Karpas-422 (cell line): ENCODE measurements around the gene CRK. TPM values are rescaled to one million over a fixed set of nuclear protein-coding genes. Genes with fewer than 3 reads are reported as not detected.
A peak's percentile ranks its signal among the peaks of the same experiment; 100 is the strongest.
"Not testable (repeated sequence)": the region's sequence is repeated elsewhere in the genome, so short reads cannot be mapped to it uniquely, and the experiment has no call there.

Experiments used
- DNase-seq: peaks from one replicate; pipeline ENCODE4 v3.0.0-alpha.2; 2015
- H2AFZ ChIP-seq: fragments of 200-600 bp; sonication (generic); 2 replicates; pipeline ENCODE4 v1.6.1; 2014; ENCODE audit warnings: antibody characterized with exemption, low read length, mixed read lengths
- H3K27ac ChIP-seq: fragments of 200-600 bp; sonication (generic); 2 replicates; pipeline ENCODE4 v1.5.1; 2014; ENCODE audit warnings: mild to moderate bottlenecking, low read length, moderate library complexity
- H3K27me3 ChIP-seq: fragments of 200-600 bp; sonication (generic); 2 replicates; pipeline ENCODE4 v1.6.1; 2014; ENCODE audit warnings: low read length, mixed read lengths
- H3K36me3 ChIP-seq: fragments of 200-600 bp; sonication (generic); 2 replicates; pipeline ENCODE4 v1.6.1; 2014; ENCODE audit warnings: low read length, mixed read lengths; ENCODE audit not compliant: insufficient read depth
- H3K4me1 ChIP-seq: fragments of 200-600 bp; sonication (generic); 2 replicates; pipeline ENCODE4 v1.6.1; 2014; ENCODE audit warnings: mild to moderate bottlenecking, low read length, mixed read lengths
- H3K4me2 ChIP-seq: fragments of 200-600 bp; sonication (generic); 2 replicates; pipeline ENCODE4 v1.6.1; 2014; ENCODE audit warnings: low read length, low read depth, mild to moderate bottlenecking; ENCODE audit not compliant: poor library complexity, severe bottlenecking
- H3K4me3 ChIP-seq: fragments of 200-600 bp; sonication (generic); 2 replicates; pipeline ENCODE4 v1.5.1; 2014; ENCODE audit warnings: mild to moderate bottlenecking, antibody characterized with exemption, low read length, mixed read lengths
- H3K79me2 ChIP-seq: fragments of 200-600 bp; sonication (generic); 2 replicates; pipeline ENCODE4 v1.6.1; 2014; ENCODE audit warnings: mild to moderate bottlenecking, low read length, mixed read lengths
- H3K9ac ChIP-seq: fragments of 200-600 bp; sonication (generic); 2 replicates; pipeline ENCODE4 v1.6.0; 2014; ENCODE audit warnings: low read length
- H3K9me2 ChIP-seq: fragments of 200-600 bp; sonication (generic), shearing (Covaris generic); replicated peaks from 2 replicates; pipeline ENCODE4 v1.6.0; 2014; ENCODE audit warnings: mild to moderate bottlenecking, low read length, moderate library complexity; ENCODE audit not compliant: insufficient read depth
- H3K9me3 ChIP-seq: fragments of 300-700, 200-600 bp; sonication (generic); 2 replicates; pipeline ENCODE4 v1.6.1; 2014; ENCODE audit warnings: low read length, mixed read lengths
- H4K20me1 ChIP-seq: fragments of 200-600 bp; sonication (generic); 2 replicates; pipeline ENCODE4 v1.6.1; 2014; ENCODE audit warnings: mild to moderate bottlenecking, antibody characterized with exemption, low read length, low read depth; ENCODE audit not compliant: insufficient read depth
- total RNA-seq: library from RNA; depleted of rRNA; stranded (reverse); fragments of >200 nt; shearing (Covaris generic); gene quantifications from 2 replicates; pipeline ENCODE4 v1.2.3, GENCODE V29; 2014; ENCODE audit warnings: low replicate concordance

CRK gene
- total RNA-seq, 1 experiment from 2014 or later = 14.1 TPM

- H2AFZ ChIP-seq, H3K4me1 ChIP-seq: not testable (repeated sequence)
Observed at GRCh38 chr17:1450261-1450660, 5.8 kb downstream of the CRK start.

GRCh38 chr17:1449412-1449967 is 6.5 kb downstream of the CRK start:
- Histone ChIP-seq H4K20me1 (peaks cover 17% of the 10 kb centered on the region; the same call in 1 of the 2 replicates), H3K27ac (no peak overlapping the region), H2AFZ (no peak overlapping the region), H3K4me1 (peaks cover 3% of the 10 kb centered on the region), H3K9ac (no peak overlapping the region), H3K9me2 (no peaks in the 10 kb centered on the region), H3K27me3 (no peaks in the 10 kb centered on the region), H3K79me2 (peaks cover 98% of the 10 kb centered on the region), H3K36me3 (peaks cover 12% of the 10 kb centered on the region; the same call in 1 of the 2 replicates), H3K4me3 (no peak overlapping the region), H3K4me2 (no peak overlapping the region), H3K9me3 (no peaks in the 10 kb centered on the region)
- no peak for DNase-seq

More at GRCh38 chr17:1450261-1450660, 5.8 kb downstream of the CRK start:
- H3K9me3 ChIP-seq, H3K27ac ChIP-seq, H3K9me2 ChIP-seq, H3K9ac ChIP-seq, DNase-seq, H3K27me3 ChIP-seq, H3K4me2 ChIP-seq, H3K4me3 ChIP-seq: not testable (repeated sequence)
- Histone ChIP-seq H3K36me3 (peaks cover 11% of the 10 kb centered on the region; the same call in 1 of the 2 replicates), H3K79me2 (peaks cover 100% of the 10 kb centered on the region), H4K20me1 (peaks cover 23% of the 10 kb centered on the region; the same call in 1 of the 2 replicates)

- Histone ChIP-seq H4K20me1 (peaks cover 15% of the 10 kb centered on the region; the same call in 1 of the 2 replicates), H3K79me2 (peaks cover 92% of the 10 kb centered on the region), H2AFZ (no peak overlapping the region), H3K9me2 (no peaks in the 10 kb centered on the region), H3K4me1 (no peaks in the 10 kb centered on the region), H3K27me3 (no peaks in the 10 kb centered on the region), H3K36me3 (0 out of 2 replicates have a peak, but pooled peaks cover 5% of the 10 kb centered on the region), H3K27ac (no peak overlapping the region), H3K4me3 (no peak overlapping the region), H3K4me2 (no peak overlapping the region), H3K9ac (no peak overlapping the region), H3K9me3 (no peaks in the 10 kb centered on the region)
- peak; percentile 28 for DNase-seq
Observed at GRCh38 chr17:1447052-1447451, 9.0 kb downstream of the CRK start.

GRCh38 chr17:1446201-1446600 is 9.8 kb downstream of the CRK start:
- Histone ChIP-seq H3K9me2 (no peaks in the 10 kb centered on the region), H3K9me3 (no peaks in the 10 kb centered on the region), H3K4me2 (no peak overlapping the region), H3K27me3 (no peaks in the 10 kb centered on the region), H4K20me1 (peaks cover 15% of the 10 kb centered on the region; the same call in 1 of the 2 replicates), H3K36me3 (0 out of 2 replicates have a peak, but pooled peaks cover 3% of the 10 kb centered on the region), H3K79me2 (peaks cover 90% of the 10 kb centered on the region), H3K9ac (no peak overlapping the region), H3K4me1 (no peaks in the 10 kb centered on the region), H2AFZ (no peak overlapping the region), H3K4me3 (no peak overlapping the region), H3K27ac (no peak overlapping the region)
- no peak for DNase-seq

GRCh38 chr17:1445695-1446094 is 10.3 kb downstream of the CRK start:
- not testable (repeated sequence) for H3K4me2 ChIP-seq, H3K9me3 ChIP-seq, H3K4me3 ChIP-seq, H3K36me3 ChIP-seq, H3K27ac ChIP-seq, H3K27me3 ChIP-seq, H3K9ac ChIP-seq, DNase-seq, H3K9me2 ChIP-seq, H3K4me1 ChIP-seq, H2AFZ ChIP-seq
- H3K79me2 ChIP-seq = peaks cover 90% of the 10 kb centered on the region
- H4K20me1 ChIP-seq = peaks cover 15% of the 10 kb centered on the region; the same call in 1 of the 2 replicates

GRCh38 chr17:1442721-1443120 is 13.3 kb downstream of the CRK start:
- not testable (repeated sequence) for H3K4me2 ChIP-seq, H3K27ac ChIP-seq, H3K9ac ChIP-seq, H3K4me1 ChIP-seq, H3K36me3 ChIP-seq, DNase-seq, H2AFZ ChIP-seq, H3K9me3 ChIP-seq, H3K9me2 ChIP-seq, H3K4me3 ChIP-seq, H3K27me3 ChIP-seq
- H4K20me1 ChIP-seq = peaks cover 13% of the 10 kb centered on the region; the same call in 1 of the 2 replicates
- peaks cover 87% of the 10 kb centered on the region for H3K79me2 ChIP-seq

GRCh38 chr17:1442187-1442586 is 13.8 kb downstream of the CRK start:
- Histone ChIP-seq H3K36me3 (0 out of 2 replicates have a peak, but pooled peaks cover 5% of the 10 kb centered on the region), H3K9ac (no peak overlapping the region), H3K4me1 (no peaks in the 10 kb centered on the region), H3K9me3 (no peaks in the 10 kb centered on the region), H4K20me1 (peaks cover 13% of the 10 kb centered on the region; the same call in 1 of the 2 replicates), H3K27me3 (no peaks in the 10 kb centered on the region), H3K4me3 (no peak overlapping the region), H3K27ac (no peak overlapping the region), H3K9me2 (no peaks in the 10 kb centered on the region), H3K4me2 (no peak overlapping the region), H3K79me2 (peaks cover 84% of the 10 kb centered on the region), H2AFZ (no peak overlapping the region)
- DNase-seq = no peak

- no peaks in the 10 kb centered on the region for H3K9me2 ChIP-seq
- no peak overlapping the region for H3K27ac ChIP-seq
- no peaks in the 10 kb centered on the region for H3K9me3 ChIP-seq
- peaks cover 18% of the 10 kb centered on the region for H3K36me3 ChIP-seq
- no peaks in the 10 kb centered on the region for H3K27me3 ChIP-seq
- H3K9ac ChIP-seq = no peak overlapping the region
- peaks cover 84% of the 10 kb centered on the region for H3K79me2 ChIP-seq
- no peak for DNase-seq
- H3K4me1 ChIP-seq = no peaks in the 10 kb centered on the region
- peaks cover 15% of the 10 kb centered on the region; the same call in 1 of the 2 replicates for H4K20me1 ChIP-seq
- H2AFZ ChIP-seq = no peak overlapping the region
- H3K4me2 ChIP-seq = no peak overlapping the region
- no peak overlapping the region for H3K4me3 ChIP-seq
Observed at GRCh38 chr17:1440921-1441320, 15.1 kb downstream of the CRK start.
